Uterus (tissue), 4 donors: ENCODE results near the gene ITPR3. TPM values are rescaled to one million over a fixed set of nuclear protein-coding genes. Genes with fewer than 3 reads are reported as not detected.
"Not testable (repeated sequence)": the region's sequence is repeated elsewhere in the genome, so short reads cannot be mapped to it uniquely, and the experiment has no call there.

ENCODE experiments used
- DNase-seq, 2 donors: peaks; one replicate each; pipeline ENCODE4 v3.0.0-alpha.2; 2019 to 2020
- H3K27ac ChIP-seq, 2 donors: fragments of 200-600 bp; sonication (generic); 1 replicate in 1 of 2; 2 replicates in 1 of 2; pipeline ENCODE4 v1.5.1; 2016 to 2018
- H3K27me3 ChIP-seq, 2 donors: fragments of 200-600 bp; sonication (generic); one replicate each; pipeline ENCODE4 v1.5.1; 2018 to 2019; ENCODE audit warnings: control low read depth in 1 of 2
- H3K36me3 ChIP-seq, 2 donors: fragments of 200-600 bp; sonication (generic); one replicate each; pipeline ENCODE4 v1.5.1; 2019; ENCODE audit warnings: control low read depth in 1 of 2
- H3K4me1 ChIP-seq, 2 donors: fragments of 200-600 bp; sonication (generic); one replicate each; pipeline ENCODE4 v1.5.1; 2018 to 2019; ENCODE audit warnings: control low read depth in 1 of 2
- H3K4me3 ChIP-seq, 2 donors: fragments of 200-600 bp; sonication (generic); 1 replicate in 1 of 2; 2 replicates in 1 of 2; pipeline ENCODE4 v1.5.1; 2018 to 2019; ENCODE audit warnings: mild to moderate bottlenecking in 1 of 2
- H3K9me3 ChIP-seq, 2 donors: fragments of 200-600 bp; sonication (generic); one replicate each; pipeline ENCODE4 v1.5.1; 2019; ENCODE audit warnings: control low read depth in 1 of 2
- CTCF ChIP-seq, 4 experiments: fragments of 200-600 bp in 2 of 4; fragments of 450-650 bp in 2 of 4; sonication (generic) in 2 of 4; IDR thresholded peaks; one replicate each; pipeline ENCODE4 v1.5.1; 2016 to 2019; ENCODE audit warnings: antibody characterized with exemption in 4 of 4, mild to moderate bottlenecking in 2 of 4, moderate library complexity in 1 of 4
- POLR2A ChIP-seq, 2 donors: fragments of 450-650 bp; IDR thresholded peaks; one replicate each; pipeline ENCODE4 v1.6.1; 2016; ENCODE audit warnings: antibody characterized with exemption in 2 of 2, mild to moderate bottlenecking in 1 of 2, moderate library complexity in 1 of 2
- intact Hi-C: fragments of 100-400 bp; cut with DNase I; formaldehyde crosslinking; loops from one replicate; pipeline ENCODE4 v1.15.1; 2023; ENCODE audit warnings: low total_unique reads
- total RNA-seq, 4 donors: library from RNA; depleted of rRNA in 3 of 4; stranded (reverse); fragments of >200 nt in 3 of 4; gene quantifications; one replicate each; pipeline versions ENCODE4 v1.1.0 to v1.2.4, GENCODE V29; 2014 to 2023
- donor health status: DM: yes; HTN: yes; CAD: no.

Gene ITPR3
- total RNA-seq, 4 donors from 2014 or later, result 11.2 to 27.6 (median 16.1) TPM

GRCh38 chr6:33591424-33592032 is 29.6 kb upstream of the ITPR3 start:
- H3K9me3 ChIP-seq, result no peaks in the 10 kb centered on the region
- no peak for DNase-seq
- H3K4me3 ChIP-seq, result no peak overlapping the region
- intact Hi-C loops, result no loop called here
- peaks cover 0 to 4% of the 10 kb centered on the region in 2 donors for H3K4me1 ChIP-seq
- H3K27me3 ChIP-seq, result no peaks in the 10 kb centered on the region
- H3K27ac ChIP-seq, result no peak overlapping the region
- TF ChIP-seq CTCF (IDR thresholded peaks at IDR 0.05) (no peak), POLR2A (IDR thresholded peaks at IDR 0.05) (no peak)
- no peaks in the 10 kb centered on the region for H3K36me3 ChIP-seq

GRCh38 chr6:33592280-33592594 is 28.9 kb upstream of the ITPR3 start:
- H3K27me3 ChIP-seq, result no peaks in the 10 kb centered on the region
- TF ChIP-seq CTCF (IDR thresholded peaks at IDR 0.05) (no peak), POLR2A (IDR thresholded peaks at IDR 0.05) (no peak)
- peaks cover 0 to 4% of the 10 kb centered on the region in 2 donors for H3K4me1 ChIP-seq

GRCh38 chr6:33592595-33593413 is 28.3 kb upstream of the ITPR3 start:
- no peak overlapping the region for H3K4me3 ChIP-seq
- no peak for DNase-seq
- no peak overlapping the region for H3K27ac ChIP-seq
- no peaks in the 10 kb centered on the region for H3K9me3 ChIP-seq
- no peaks in the 10 kb centered on the region for H3K36me3 ChIP-seq
- intact Hi-C loops, result no loop called here
- H3K27me3 ChIP-seq, result no peaks in the 10 kb centered on the region
- TF ChIP-seq CTCF (IDR thresholded peaks at IDR 0.05), result no peak
- no peak for TF ChIP-seq POLR2A (IDR thresholded peaks at IDR 0.05)
- H3K4me1 ChIP-seq, result peaks cover 0 to 4% of the 10 kb centered on the region in 2 donors

More at GRCh38 chr6:33592280-33592594, 28.9 kb upstream of the ITPR3 start:
- intact Hi-C loops, result no loop called here
- no peaks in the 10 kb centered on the region for H3K9me3 ChIP-seq
- H3K27ac ChIP-seq, result no peak overlapping the region
- DNase-seq, result no peak
- no peak overlapping the region for H3K4me3 ChIP-seq
- H3K36me3 ChIP-seq, result no peaks in the 10 kb centered on the region

- Histone ChIP-seq H3K27ac (no peak overlapping the region), H3K27me3 (no peaks in the 10 kb centered on the region), H3K9me3 (no peaks in the 10 kb centered on the region), H3K36me3 (no peaks in the 10 kb centered on the region), H3K4me3 (no peak overlapping the region), H3K4me1 (peaks cover 0 to 4% of the 10 kb centered on the region in 2 donors)
- DNase-seq, result no peak
- TF ChIP-seq CTCF (IDR thresholded peaks at IDR 0.05), result no peak
- no peak for TF ChIP-seq POLR2A (IDR thresholded peaks at IDR 0.05)
- intact Hi-C loops, result no loop called here
Measured at GRCh38 chr6:33593414-33593727, 27.8 kb upstream of the ITPR3 start.

- H3K4me3 ChIP-seq, result no peak overlapping the region
- no peak for DNase-seq
- TF ChIP-seq CTCF (IDR thresholded peaks at IDR 0.05), result no peak
- no peak for TF ChIP-seq POLR2A (IDR thresholded peaks at IDR 0.05)
- H3K27ac ChIP-seq, result no peak overlapping the region
- H3K9me3 ChIP-seq, result no peaks in the 10 kb centered on the region
- H3K27me3 ChIP-seq, result no peaks in the 10 kb centered on the region
- no peaks in the 10 kb centered on the region for H3K36me3 ChIP-seq
- no peaks in the 10 kb centered on the region for H3K4me1 ChIP-seq
- intact Hi-C loops, result no loop called here
Measured at GRCh38 chr6:33595001-33595846, 25.9 kb upstream of the ITPR3 start.

GRCh38 chr6:33596894-33597293 is 24.2 kb upstream of the ITPR3 start:
- not testable (repeated sequence) for H3K27ac ChIP-seq

More at GRCh38 chr6:33596894-33597293, 24.2 kb upstream of the ITPR3 start:
- H3K4me3 ChIP-seq, H3K36me3 ChIP-seq, H3K9me3 ChIP-seq, DNase-seq, H3K27me3 ChIP-seq, intact Hi-C loops, H3K4me1 ChIP-seq: not testable (repeated sequence)
